ENCODE measurements around the gene LAP3. TPM values are rescaled to one million over a fixed set of nuclear protein-coding genes. Genes with fewer than 3 reads are reported as not detected.

Gene LAP3
- total RNA-seq, 1 experiment from 2014 or later: 115 TPM

Other genes starting within 250 kb of the LAP3 start
- 4.9 and 6.1 TPM in 2 replicates for gene QDPR, start 65.1 kb upstream of the LAP3 start, total RNA-seq (2014; rRNA removed; shearing (Covaris generic))
- gene CLRN2, start 62.0 kb upstream of the LAP3 start, total RNA-seq (2014; rRNA removed; shearing (Covaris generic)): not detected in 2 replicates
- gene MED28, start 37.4 kb downstream of the LAP3 start, total RNA-seq (2014; rRNA removed; shearing (Covaris generic)): 4.3 and 6.9 TPM in 2 replicates
- under 0.01 TPM in 2 replicates for gene FAM184B, start 204.4 kb downstream of the LAP3 start, total RNA-seq (2014; rRNA removed; shearing (Covaris generic))
- gene DCAF16, start 233.6 kb downstream of the LAP3 start, total RNA-seq (2014; rRNA removed; shearing (Covaris generic)): 21.9 and 23.5 TPM in 2 replicates
- gene NCAPG, start 233.8 kb downstream of the LAP3 start, total RNA-seq (2014; rRNA removed; shearing (Covaris generic)): 69.1 and 82.1 TPM in 2 replicates

Data from RPMI7951 (cell line).